T follicular helper cell (primary cell): ENCODE measurements around the gene CORO2B.

Experiments used
- DNase-seq: peaks from one replicate; pipeline ENCODE4 v3.0.0-alpha.2; 2020; ENCODE audit warnings: low read depth

Gene CORO2B

GRCh38 chr15:68775671-68776476 lies 197.1 kb downstream of the CORO2B start:
- DNase-seq, result no peak

DNA sequence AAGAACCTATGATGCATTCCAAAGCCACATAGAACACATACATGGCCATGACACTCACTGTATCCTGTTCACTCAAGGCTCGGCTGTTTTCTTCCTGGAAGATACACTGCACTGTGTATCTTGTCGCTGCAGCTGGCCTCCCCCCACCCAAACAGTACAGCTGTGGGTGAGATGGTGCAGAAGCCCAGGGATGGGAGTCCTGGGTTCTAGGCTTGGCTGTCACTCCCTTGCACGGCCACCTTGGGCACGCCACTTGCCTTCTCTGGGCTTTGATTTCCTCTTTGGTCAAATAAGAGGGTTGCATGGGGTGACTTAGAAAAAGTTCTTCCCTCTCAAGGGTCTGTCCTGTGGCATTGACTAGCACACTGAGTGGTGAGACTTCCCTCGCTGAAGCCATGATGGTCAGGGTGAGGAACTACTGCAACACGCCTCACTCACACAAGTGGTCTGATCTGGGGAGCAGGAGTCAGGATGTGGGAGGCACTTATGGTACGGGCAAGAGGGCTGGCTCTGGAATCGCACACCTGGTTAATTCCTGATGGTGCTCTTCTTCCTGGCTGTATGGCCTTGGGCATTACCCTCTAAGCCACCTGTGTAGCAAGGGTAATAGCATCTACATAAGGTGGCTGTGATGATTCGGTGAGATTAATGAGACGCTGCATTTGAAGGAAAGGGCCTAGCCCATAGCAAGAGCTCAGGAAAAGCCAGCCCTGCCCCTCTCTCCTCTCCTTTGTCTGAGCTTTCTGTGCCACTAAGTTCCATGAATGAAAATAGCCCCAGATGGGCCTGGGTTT lies 197.9 kb downstream of the CORO2B start:
- no peak for DNase-seq
